B cell (primary cell): ENCODE results near the gene KCTD7. TPM values are rescaled to one million over a fixed set of nuclear protein-coding genes. Genes with fewer than 3 reads are reported as not detected.

Experiments
- ATAC-seq: fragments of 200-7000 bp; cut with Tn5 transposase; one replicate; pipeline ENCODE4 v1.10.0; 2021; ENCODE audit warnings: low read depth, mild to moderate bottlenecking, moderate number of reproducible peaks, moderate library complexity
- CTCF ChIA-PET: fragments of 350-600 bp; sonication (Branson Sonifier 250); formaldehyde crosslinking; loops from one replicate; lab custom pipeline; 2021; ENCODE audit warnings: antibody characterized with exemption, inconsistent platforms; lab: Charles Lee
- POLR2A ChIA-PET: fragments of 350-600 bp; sonication (Branson Sonifier 250); formaldehyde crosslinking; loops from one replicate; lab custom pipeline; 2021; ENCODE audit warnings: antibody characterized with exemption; lab: Charles Lee
- DNase-seq: peaks from one replicate; pipeline ENCODE4 v3.0.0; 2013
- H2AFZ ChIP-seq: 2 replicates; pipeline ENCODE4 v1.6.1; 2012; ENCODE audit warnings: mild to moderate bottlenecking, low read depth, low read length; ENCODE audit not compliant: insufficient read depth, poor library complexity, severe bottlenecking
- H3K27ac ChIP-seq, 2 donors: 1 replicate in 1 of 2; 2 replicates in 1 of 2; pipeline ENCODE4 v1.5.1; 2012 to 2013; ENCODE audit warnings: low read length in 2 of 2, mild to moderate bottlenecking in 2 of 2, moderate library complexity in 1 of 2
- H3K27me3 ChIP-seq, 4 experiments: fragments of 200-600 bp in 1 of 4; sonication (generic) in 1 of 4; replicated peaks in 1 of 4; 1 replicate in 2 of 4; 2 replicates in 2 of 4; pipeline versions ENCODE4 v1.6.1 to v1.7.0; 2013 to 2016; ENCODE audit warnings: low read length in 3 of 4, mild to moderate bottlenecking in 2 of 4, mixed read lengths in 1 of 4, moderate library complexity in 1 of 4; ENCODE audit not compliant: insufficient read depth in 4 of 4, control insufficient read depth in 3 of 4; ENCODE audit errors: control extremely low read depth in 1 of 4
- H3K36me3 ChIP-seq, 2 experiments: replicated peaks in 1 of 2; 1 replicate in 1 of 2; 2 replicates in 1 of 2; pipeline versions ENCODE4 v1.6.1 to v1.7.1; 2013; ENCODE audit warnings: low read length in 1 of 2; ENCODE audit not compliant: insufficient read depth in 2 of 2, control insufficient read depth in 1 of 2; ENCODE audit errors: control extremely low read depth in 1 of 2, extremely low read depth in 1 of 2
- H3K4me1 ChIP-seq, 2 donors: fragments of 200-600 bp in 1 of 2; sonication (generic) in 1 of 2; 1 replicate in 1 of 2; 2 replicates in 1 of 2; pipeline versions ENCODE4 v1.5.1 to v1.6.1; 2013 to 2017; ENCODE audit warnings: low read length in 2 of 2; ENCODE audit not compliant: control insufficient read depth in 2 of 2, insufficient read depth in 2 of 2
- H3K4me2 ChIP-seq: replicated peaks from 2 replicates; pipeline ENCODE3; 2012; ENCODE audit warnings: mild to moderate bottlenecking, low read depth, low read length; ENCODE audit not compliant: poor library complexity, severe bottlenecking
- H3K4me3 ChIP-seq, 5 experiments: fragments of 200-600 bp in 1 of 5; sonication (generic) in 1 of 5; 1 replicate in 3 of 5; 2 replicates in 2 of 5; pipeline versions ENCODE4 v1.5.1 to v1.7.0; 2011 to 2016; ENCODE audit warnings: low read length in 4 of 5, mild to moderate bottlenecking in 4 of 5, low read depth in 2 of 5, control low read depth in 1 of 5, moderate library complexity in 1 of 5; ENCODE audit not compliant: insufficient read depth in 1 of 5; ENCODE audit errors: control extremely low read depth in 1 of 5, extremely low read depth in 1 of 5
- H3K79me2 ChIP-seq: fragments of 200-600 bp; sonication (generic); one replicate; pipeline ENCODE4 v1.6.0; 2016; ENCODE audit warnings: low read length; ENCODE audit not compliant: control insufficient read depth, insufficient read depth
- H3K9ac ChIP-seq: fragments of 200-600 bp; sonication (generic); 2 replicates; pipeline ENCODE4 v1.6.1; 2017; ENCODE audit warnings: mild to moderate bottlenecking, low read length, moderate library complexity
- H3K9me3 ChIP-seq, 3 donors: one replicate each; pipeline versions ENCODE4 v1.6.1 to v1.7.1; 2013; ENCODE audit warnings: low read length in 2 of 3; ENCODE audit not compliant: control insufficient read depth in 2 of 3, insufficient read depth in 1 of 3; ENCODE audit errors: control extremely low read depth in 1 of 3
- H4K20me1 ChIP-seq: 2 replicates; pipeline ENCODE4 v1.6.0; 2012; ENCODE audit warnings: mild to moderate bottlenecking, low read length; ENCODE audit not compliant: insufficient read depth, control insufficient read depth, poor library complexity, severe bottlenecking
- H3K27ac Mint-ChIP-seq: one replicate; pipeline ENCODE4 v1.8.0; 2021; ENCODE audit warnings: mixed read lengths
- H3K27me3 Mint-ChIP-seq: one replicate; pipeline ENCODE4 v1.8.0; 2021; ENCODE audit warnings: mixed read lengths
- H3K4me1 Mint-ChIP-seq: one replicate; pipeline ENCODE4 v1.8.0; 2021; ENCODE audit warnings: mixed read lengths
- H3K4me3 Mint-ChIP-seq: one replicate; pipeline ENCODE4 v1.8.0; 2021; ENCODE audit warnings: mixed read lengths
- H3K9me3 Mint-ChIP-seq: one replicate; pipeline ENCODE4 v1.8.0; 2022; ENCODE audit warnings: mixed read lengths; ENCODE audit not compliant: insufficient read depth
- CTCF ChIP-seq: fragments of 200-600 bp; IDR thresholded peaks from one replicate; pipeline ENCODE4 v1.8.0; 2022; ENCODE audit warnings: antibody characterized with exemption, mild to moderate bottlenecking
- EZH2 ChIP-seq: IDR thresholded peaks from 2 replicates; pipeline ENCODE4 v1.6.1; 2012; ENCODE audit warnings: borderline replicate concordance, low read depth, mild to moderate bottlenecking, moderate library complexity, low read length; ENCODE audit not compliant: insufficient read depth, poor library complexity, severe bottlenecking
- WGBS: methylation state at CpG from one replicate; pipeline ENCODE4 v1.1.5; 2013; ENCODE audit warnings: missing lambda C conversion rate; ENCODE audit not compliant: insufficient coverage; 5-methylcytosine and 5-hydroxymethylcytosine counted together
- intact Hi-C: fragments of 100-400 bp; cut with micrococcal nuclease; formaldehyde crosslinking; loops from one replicate; pipeline ENCODE4 v1.10.0; 2022
- polyA plus RNA-seq: library from polyadenylated mRNA; depleted of rRNA; stranded (reverse); fragments of >200 nt; gene quantifications from 2 replicates; pipeline ENCODE4 v1.2.3, GENCODE V29; 2012
- total RNA-seq, 2 donors: library from RNA; stranded (reverse); fragments of 120-200 nt in 1 of 2; gene quantifications; 1 replicate in 1 of 2; 2 replicates in 1 of 2; pipeline versions ENCODE4 v1.2.3 to v1.2.4, GENCODE V29; 2013 to 2022

The KCTD7 gene
- total and polyA plus RNA-seq, 2 donors (not counting 1 experiment from before 2014, with no cell fraction given): 44.4 to 48.2 TPM

- Mint-ChIP-seq H3K27me3 (no peaks in the 10 kb centered on the region), H3K27ac (no peak overlapping the region), H3K9me3 (no peaks in the 10 kb centered on the region), H3K4me3 (no peak overlapping the region), H3K4me1 (peaks cover 9% of the 10 kb centered on the region)
- no peaks in the 10 kb centered on the region for H4K20me1 ChIP-seq
- H3K4me2 ChIP-seq: no peak overlapping the region
- no peak overlapping the region for H3K9ac ChIP-seq
- no peak for ATAC-seq
- no peak for DNase-seq
- WGBS: no CpG with 5 or more reads among the region's 2 CpGs
- H3K36me3 ChIP-seq: no peaks in the 10 kb centered on the region
- intact Hi-C loops: no loop called here
- ChIA-PET CTCF (no interaction called here), POLR2A (no interaction called here)
- no peak for TF ChIP-seq CTCF
- no peak for TF ChIP-seq EZH2
- no peak overlapping the region for H3K27ac ChIP-seq
- H3K9me3 ChIP-seq: no peaks in the 10 kb centered on the region
- H3K4me3 ChIP-seq: no peak overlapping the region
- peaks cover 6 to 9% of the 10 kb centered on the region in 2 donors for H3K4me1 ChIP-seq
- H3K27me3 ChIP-seq: no peaks in the 10 kb centered on the region
- peaks cover 52% of the 10 kb centered on the region for H3K79me2 ChIP-seq
- H2AFZ ChIP-seq: no peak overlapping the region
Observed at GRCh38 chr7:66597461-66597860, 31.2 kb upstream of the KCTD7 start.

- Histone ChIP-seq H3K9ac (no peak overlapping the region), H3K9me3 (no peaks in the 10 kb centered on the region), H3K4me2 (no peak overlapping the region), H2AFZ (no peak overlapping the region), H3K27me3 (no peaks in the 10 kb centered on the region), H3K4me3 (no peak overlapping the region), H3K36me3 (no peaks in the 10 kb centered on the region), H4K20me1 (no peaks in the 10 kb centered on the region), H3K27ac (no peak overlapping the region), H3K79me2 (peaks cover 10% of the 10 kb centered on the region), H3K4me1 (no peaks in the 10 kb centered on the region)
- Mint-ChIP-seq H3K27me3 (no peaks in the 10 kb centered on the region), H3K9me3 (no peaks in the 10 kb centered on the region), H3K27ac (no peak overlapping the region), H3K4me1 (no peaks in the 10 kb centered on the region), H3K4me3 (no peak overlapping the region)
- POLR2A ChIA-PET: no interaction called here
- ATAC-seq: no peak
- TF ChIP-seq EZH2 (no peak), CTCF (no peak)
- WGBS: 83% methylated on average over 1 of the region's 3 CpGs
- DNase-seq: no peak
- intact Hi-C loops: no loop called here
- CTCF ChIA-PET: no interaction called here
Observed at GRCh38 chr7:66602159-66602558, 26.5 kb upstream of the KCTD7 start.
